Uterus (tissue), 4 donors: Measurements from ENCODE around the gene MED27. TPM values are rescaled to one million over a fixed set of nuclear protein-coding genes. Genes with fewer than 3 reads are reported as not detected.

Source experiments
- DNase-seq, 2 donors: peaks; one replicate each; pipeline ENCODE4 v3.0.0-alpha.2; 2019 to 2020
- H3K27ac ChIP-seq, 2 donors: fragments of 200-600 bp; sonication (generic); 1 replicate in 1 of 2; 2 replicates in 1 of 2; pipeline ENCODE4 v1.5.1; 2016 to 2018
- H3K27me3 ChIP-seq, 2 donors: fragments of 200-600 bp; sonication (generic); one replicate each; pipeline ENCODE4 v1.5.1; 2018 to 2019; ENCODE audit warnings: control low read depth in 1 of 2
- H3K36me3 ChIP-seq, 2 donors: fragments of 200-600 bp; sonication (generic); one replicate each; pipeline ENCODE4 v1.5.1; 2019; ENCODE audit warnings: control low read depth in 1 of 2
- H3K4me1 ChIP-seq, 2 donors: fragments of 200-600 bp; sonication (generic); one replicate each; pipeline ENCODE4 v1.5.1; 2018 to 2019; ENCODE audit warnings: control low read depth in 1 of 2
- H3K4me3 ChIP-seq, 2 donors: fragments of 200-600 bp; sonication (generic); 1 replicate in 1 of 2; 2 replicates in 1 of 2; pipeline ENCODE4 v1.5.1; 2018 to 2019; ENCODE audit warnings: mild to moderate bottlenecking in 1 of 2
- H3K9me3 ChIP-seq, 2 donors: fragments of 200-600 bp; sonication (generic); one replicate each; pipeline ENCODE4 v1.5.1; 2019; ENCODE audit warnings: control low read depth in 1 of 2
- POLR2A ChIP-seq, 2 donors: fragments of 450-650 bp; IDR thresholded peaks; one replicate each; pipeline ENCODE4 v1.6.1; 2016; ENCODE audit warnings: antibody characterized with exemption in 2 of 2, mild to moderate bottlenecking in 1 of 2, moderate library complexity in 1 of 2
- intact Hi-C: fragments of 100-400 bp; cut with DNase I; formaldehyde crosslinking; loops from one replicate; pipeline ENCODE4 v1.15.1; 2023; ENCODE audit warnings: low total_unique reads
- total RNA-seq, 4 donors: library from RNA; depleted of rRNA in 3 of 4; stranded (reverse); fragments of >200 nt in 3 of 4; gene quantifications; one replicate each; pipeline versions ENCODE4 v1.1.0 to v1.2.4, GENCODE V29; 2014 to 2023
- TF ChIP-seq, protein P1 (sequence below), 4 experiments: fragments of 200-600 bp in 2 of 4; fragments of 450-650 bp in 2 of 4; sonication (generic) in 2 of 4; IDR thresholded peaks; one replicate each; pipeline ENCODE4 v1.5.1; 2016 to 2019; ENCODE audit warnings: antibody characterized with exemption in 4 of 4, mild to moderate bottlenecking in 2 of 4, moderate library complexity in 1 of 4
- donor health status: DM: yes; HTN: yes; CAD: no.

MED27 gene
- total RNA-seq, 4 donors from 2014 or later, result 4.6 to 29.3 (median 10.7) TPM

DNA sequence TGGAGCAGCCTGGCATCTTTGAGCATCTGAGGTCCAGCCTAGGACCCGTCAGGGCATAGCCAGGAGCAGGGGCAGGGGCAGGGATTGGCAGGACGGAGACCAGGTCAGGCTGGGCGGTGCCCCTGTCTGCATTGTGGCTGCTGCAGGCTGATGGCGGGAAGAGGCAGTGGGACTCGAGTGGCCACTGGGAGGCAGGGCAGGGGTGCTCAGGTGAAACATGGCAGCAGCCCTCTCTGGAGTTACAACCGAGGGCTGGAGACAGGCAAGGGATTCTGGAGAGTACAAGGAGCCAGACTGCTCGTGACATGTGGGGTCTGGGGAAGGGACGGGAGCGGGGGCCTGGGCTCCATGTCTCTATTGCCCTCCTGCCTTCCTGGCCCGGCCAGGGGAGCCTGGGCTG, 242.4 kb downstream of the MED27 start:
- Histone ChIP-seq H3K4me3 (no peak overlapping the region), H3K4me1 (no peaks in the 10 kb centered on the region), H3K9me3 (peaks cover 0 to 15% of the 10 kb centered on the region in 2 donors), H3K27me3 (no peaks in the 10 kb centered on the region), H3K36me3 (no peaks in the 10 kb centered on the region), H3K27ac (no peak overlapping the region)
- TF ChIP-seq, protein P1, sequence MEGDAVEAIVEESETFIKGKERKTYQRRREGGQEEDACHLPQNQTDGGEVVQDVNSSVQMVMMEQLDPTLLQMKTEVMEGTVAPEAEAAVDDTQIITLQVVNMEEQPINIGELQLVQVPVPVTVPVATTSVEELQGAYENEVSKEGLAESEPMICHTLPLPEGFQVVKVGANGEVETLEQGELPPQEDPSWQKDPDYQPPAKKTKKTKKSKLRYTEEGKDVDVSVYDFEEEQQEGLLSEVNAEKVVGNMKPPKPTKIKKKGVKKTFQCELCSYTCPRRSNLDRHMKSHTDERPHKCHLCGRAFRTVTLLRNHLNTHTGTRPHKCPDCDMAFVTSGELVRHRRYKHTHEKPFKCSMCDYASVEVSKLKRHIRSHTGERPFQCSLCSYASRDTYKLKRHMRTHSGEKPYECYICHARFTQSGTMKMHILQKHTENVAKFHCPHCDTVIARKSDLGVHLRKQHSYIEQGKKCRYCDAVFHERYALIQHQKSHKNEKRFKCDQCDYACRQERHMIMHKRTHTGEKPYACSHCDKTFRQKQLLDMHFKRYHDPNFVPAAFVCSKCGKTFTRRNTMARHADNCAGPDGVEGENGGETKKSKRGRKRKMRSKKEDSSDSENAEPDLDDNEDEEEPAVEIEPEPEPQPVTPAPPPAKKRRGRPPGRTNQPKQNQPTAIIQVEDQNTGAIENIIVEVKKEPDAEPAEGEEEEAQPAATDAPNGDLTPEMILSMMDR (IDR thresholded peaks at IDR 0.05), result no peak
- TF ChIP-seq POLR2A (IDR thresholded peaks at IDR 0.05), result no peak
- no peak for DNase-seq
- intact Hi-C loops, result no loop called here

DNA sequence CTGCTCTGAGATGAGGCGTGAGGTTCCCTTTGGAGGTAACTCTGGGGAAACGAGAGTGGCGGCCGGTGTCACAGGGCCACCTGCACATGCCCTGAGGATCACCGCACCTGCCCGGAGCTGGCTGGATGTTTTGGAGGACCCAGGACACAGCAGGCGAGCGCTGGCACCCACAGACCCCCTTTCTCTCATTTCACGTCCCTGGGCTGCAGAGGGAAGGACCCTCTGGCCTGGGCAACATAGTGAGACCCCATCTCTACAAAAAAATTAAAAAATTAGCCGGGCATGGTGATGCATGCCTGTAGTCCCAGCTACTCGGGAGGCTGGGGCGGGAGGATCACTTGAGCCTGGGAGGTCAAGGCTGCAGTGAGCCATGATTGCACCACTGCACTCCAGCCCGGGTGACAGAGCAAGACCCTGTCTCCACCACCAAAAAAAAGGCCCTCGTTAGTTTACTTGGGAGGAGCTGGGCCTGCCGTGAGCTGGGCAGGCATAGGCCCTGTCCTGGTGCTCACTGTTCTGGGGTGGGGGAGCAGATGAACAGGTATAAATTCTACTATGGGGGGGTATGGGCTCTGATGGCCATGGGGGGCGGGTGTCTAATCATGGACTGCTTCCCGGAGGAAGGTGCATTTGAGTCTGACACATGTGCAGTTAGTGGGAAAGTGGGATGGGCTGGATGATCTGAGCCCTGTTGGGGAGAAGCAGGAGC, 242.9 kb downstream of the MED27 start:
- Histone ChIP-seq H3K9me3 (peaks cover 0 to 15% of the 10 kb centered on the region in 2 donors), H3K36me3 (no peaks in the 10 kb centered on the region), H3K4me3 (no peak overlapping the region), H3K27me3 (no peaks in the 10 kb centered on the region), H3K4me1 (no peaks in the 10 kb centered on the region), H3K27ac (no peak overlapping the region)
- no peak for DNase-seq
- intact Hi-C loops, result no loop called here
- TF ChIP-seq, protein P1 (IDR thresholded peaks at IDR 0.05), result no peak
- no peak for TF ChIP-seq POLR2A (IDR thresholded peaks at IDR 0.05)

GRCh38 chr9:131836021-131836420, 243.6 kb downstream of the MED27 start:
- no peaks in the 10 kb centered on the region for H3K36me3 ChIP-seq
- no peak overlapping the region for H3K4me3 ChIP-seq
- TF ChIP-seq, protein P1 (IDR thresholded peaks at IDR 0.05), result no peak
- TF ChIP-seq POLR2A (IDR thresholded peaks at IDR 0.05), result no peak
- no peak for DNase-seq
- H3K27me3 ChIP-seq, result no peaks in the 10 kb centered on the region
- peaks cover 0 to 15% of the 10 kb centered on the region in 2 donors for H3K9me3 ChIP-seq
- no peak overlapping the region for H3K27ac ChIP-seq
- intact Hi-C loops, result no loop called here
- H3K4me1 ChIP-seq, result no peaks in the 10 kb centered on the region

- no peak for DNase-seq
- Histone ChIP-seq H3K36me3 (no peaks in the 10 kb centered on the region), H3K27ac (no peak overlapping the region), H3K27me3 (no peaks in the 10 kb centered on the region), H3K4me1 (no peaks in the 10 kb centered on the region), H3K9me3 (peaks cover 0 to 15% of the 10 kb centered on the region in 2 donors), H3K4me3 (no peak overlapping the region)
- TF ChIP-seq, protein P1 (IDR thresholded peaks at IDR 0.05), result no peak
- TF ChIP-seq POLR2A (IDR thresholded peaks at IDR 0.05), result no peak
- intact Hi-C loops, result no loop called here
These were observed 244.3 kb downstream of the MED27 start for GRCh38 chr9:131835151-131835910.

DNA sequence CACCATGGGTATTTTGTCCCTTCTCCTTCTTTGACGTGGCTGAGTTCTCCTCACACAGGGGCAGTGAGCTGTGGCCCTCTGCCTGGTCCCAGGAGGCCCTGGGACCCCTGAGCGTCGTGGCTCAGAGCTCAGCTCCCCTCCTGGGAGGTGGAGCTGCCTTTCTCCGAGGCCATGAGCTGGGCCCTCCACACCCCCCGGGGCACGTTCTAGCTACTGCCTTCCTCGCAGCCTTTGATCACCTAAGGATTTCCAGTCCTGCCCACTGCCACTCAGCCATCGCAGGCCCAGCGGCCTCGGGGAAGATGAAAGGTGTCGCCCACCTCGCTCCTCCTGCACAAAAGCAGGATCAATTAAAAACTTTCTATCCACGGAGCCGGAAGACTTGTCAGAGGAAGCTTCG, 244.9 kb downstream of the MED27 start:
- no peaks in the 10 kb centered on the region for H3K36me3 ChIP-seq
- H3K9me3 ChIP-seq, result peaks cover 0 to 15% of the 10 kb centered on the region in 2 donors
- intact Hi-C loops, result no loop called here
- no peak for DNase-seq
- no peak overlapping the region for H3K27ac ChIP-seq
- H3K4me1 ChIP-seq, result no peaks in the 10 kb centered on the region
- no peak for TF ChIP-seq POLR2A (IDR thresholded peaks at IDR 0.05)
- TF ChIP-seq, protein P1 (IDR thresholded peaks at IDR 0.05), result no peak
- no peak overlapping the region for H3K4me3 ChIP-seq
- H3K27me3 ChIP-seq, result no peaks in the 10 kb centered on the region
